Activated naive CD8-positive, alpha-beta T cell treated with anti-CD3 and anti-CD28 coated beads, Interleukin-2, amount 10 ng/mL, durations not matched to agents 7 days and 5 days (primary cell): ENCODE measurements around the gene TAS2R41. TPM values are rescaled to one million over a fixed set of nuclear protein-coding genes. Genes with fewer than 3 reads are reported as not detected.

Experiments
- total RNA-seq, 2 experiments: library from RNA; stranded (reverse); gene quantifications; one replicate each; pipeline ENCODE4 v1.2.3, GENCODE V29; 2021

The TAS2R41 gene
- total RNA-seq, 2 experiments from 2014 or later: not detected

Other genes with a start within 250 kb of the TAS2R41 start
- 100 to 1,000 TPM; 355 to 368 TPM for gene GSTK1, start 214.4 kb upstream of the TAS2R41 start, total RNA-seq
- gene TMEM139, start 192.9 kb upstream of the TAS2R41 start, total RNA-seq: 1 to 10 TPM; 1.1 TPM
- 10 to 100 TPM; 96.5 to 98.8 TPM for gene CASP2, start 189.5 kb upstream of the TAS2R41 start, total RNA-seq
- under 1 TPM in 1 of 2 experiments, not detected in 1; 0.08 TPM for gene CLCN1, start 161.8 kb upstream of the TAS2R41 start, total RNA-seq
- gene FAM131B, start 115.2 kb upstream of the TAS2R41 start, total RNA-seq: 1 to 10 TPM; 2.3 to 2.9 TPM
- gene ZYX, start 96.5 kb upstream of the TAS2R41 start, total RNA-seq: 100 to 1,000 TPM; 199 to 200 TPM
- gene EPHA1, start 69.0 kb upstream of the TAS2R41 start, total RNA-seq: 10 to 100 TPM; 27.3 to 28.2 TPM
- under 1 TPM in 1 of 2 experiments, not detected in 1; 0.65 TPM for gene TAS2R60, start 34.4 kb upstream of the TAS2R41 start, total RNA-seq
- gene CTAGE15, start 93.9 kb downstream of the TAS2R41 start, total RNA-seq: under 1 TPM in 1 of 2 experiments, not detected in 1; 0.47 TPM
- 10 to 100 TPM; 20.3 to 20.9 TPM for gene TCAF2, start 143.1 kb downstream of the TAS2R41 start, total RNA-seq